ENCODE measurements around the gene ADAMTS10.
A peak's percentile ranks its signal among the peaks of the same experiment; 100 is the strongest.

Gene ADAMTS10

GRCh38 chr19:8584965-8585893, 25.3 kb downstream of the ADAMTS10 start:
- H3K9me3 ChIP-seq = no peaks in the 10 kb centered on the region
- no peaks in the 10 kb centered on the region for H3K27me3 ChIP-seq
- H3K36me3 ChIP-seq = no peaks in the 10 kb centered on the region
- H3K4me3 ChIP-seq (ENCODE audit: low read depth, low read length) = no peak overlapping the region
- no peaks in the 10 kb centered on the region for H3K4me1 ChIP-seq
- DNase-seq = no peak
- TF ChIP-seq, protein P1, sequence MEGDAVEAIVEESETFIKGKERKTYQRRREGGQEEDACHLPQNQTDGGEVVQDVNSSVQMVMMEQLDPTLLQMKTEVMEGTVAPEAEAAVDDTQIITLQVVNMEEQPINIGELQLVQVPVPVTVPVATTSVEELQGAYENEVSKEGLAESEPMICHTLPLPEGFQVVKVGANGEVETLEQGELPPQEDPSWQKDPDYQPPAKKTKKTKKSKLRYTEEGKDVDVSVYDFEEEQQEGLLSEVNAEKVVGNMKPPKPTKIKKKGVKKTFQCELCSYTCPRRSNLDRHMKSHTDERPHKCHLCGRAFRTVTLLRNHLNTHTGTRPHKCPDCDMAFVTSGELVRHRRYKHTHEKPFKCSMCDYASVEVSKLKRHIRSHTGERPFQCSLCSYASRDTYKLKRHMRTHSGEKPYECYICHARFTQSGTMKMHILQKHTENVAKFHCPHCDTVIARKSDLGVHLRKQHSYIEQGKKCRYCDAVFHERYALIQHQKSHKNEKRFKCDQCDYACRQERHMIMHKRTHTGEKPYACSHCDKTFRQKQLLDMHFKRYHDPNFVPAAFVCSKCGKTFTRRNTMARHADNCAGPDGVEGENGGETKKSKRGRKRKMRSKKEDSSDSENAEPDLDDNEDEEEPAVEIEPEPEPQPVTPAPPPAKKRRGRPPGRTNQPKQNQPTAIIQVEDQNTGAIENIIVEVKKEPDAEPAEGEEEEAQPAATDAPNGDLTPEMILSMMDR (IDR thresholded peaks at IDR 0.05; ENCODE audit: low read depth, low read length) = no peak

DNA sequence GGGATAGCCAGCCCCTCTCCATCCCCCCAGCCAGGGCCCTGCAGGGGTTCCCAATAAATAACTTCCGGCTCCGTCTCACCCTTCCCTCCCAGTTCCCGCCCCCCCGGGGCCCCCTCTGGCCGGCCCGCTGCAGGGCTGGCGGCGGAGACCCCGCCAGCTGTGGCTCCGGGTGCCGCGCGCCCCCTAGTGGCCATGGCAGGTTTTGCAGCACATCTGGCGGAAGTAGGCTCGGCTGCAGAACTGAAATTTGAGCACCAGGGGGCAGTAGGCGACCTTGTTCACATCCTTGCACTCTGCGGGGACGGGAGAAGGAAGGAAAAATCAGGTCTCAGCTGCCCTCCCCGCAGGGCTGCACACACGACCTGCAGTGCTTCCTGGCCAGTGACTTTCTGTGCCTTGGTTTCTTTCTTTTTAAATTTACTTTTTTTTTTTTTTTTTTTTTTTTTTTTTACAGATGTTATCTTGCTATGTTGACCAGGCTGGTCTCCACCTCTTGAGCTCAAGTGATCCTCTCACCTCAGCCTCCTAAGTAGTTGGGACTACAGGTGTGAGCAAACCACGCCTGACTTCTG, 29.7 kb downstream of the ADAMTS10 start:
- Histone ChIP-seq H3K9me3 (no peaks in the 10 kb centered on the region), H3K27me3 (peaks cover 11% of the 10 kb centered on the region), H3K4me1 (no peaks in the 10 kb centered on the region), H3K4me3 (ENCODE audit: low read depth, low read length) (no peak overlapping the region), H3K36me3 (no peaks in the 10 kb centered on the region)
- TF ChIP-seq, protein P1 (IDR thresholded peaks at IDR 0.05; ENCODE audit: low read depth, low read length) = peak; percentile 98
- DNase-seq = peak; percentile 84

GRCh38 chr19:8578642-8579265, 31.8 kb downstream of the ADAMTS10 start:
- Histone ChIP-seq H3K36me3 (no peaks in the 10 kb centered on the region), H3K4me1 (no peaks in the 10 kb centered on the region), H3K9me3 (no peaks in the 10 kb centered on the region), H3K4me3 (ENCODE audit: low read depth, low read length) (no peak overlapping the region), H3K27me3 (peaks cover 18% of the 10 kb centered on the region)
- DNase-seq = peak; percentile 73
- TF ChIP-seq, protein P1 (IDR thresholded peaks at IDR 0.05; ENCODE audit: low read depth, low read length) = peak; percentile 91

- Histone ChIP-seq H3K9me3 (no peaks in the 10 kb centered on the region), H3K4me1 (no peaks in the 10 kb centered on the region), H3K27me3 (peaks cover 18% of the 10 kb centered on the region), H3K36me3 (no peaks in the 10 kb centered on the region), H3K4me3 (ENCODE audit: low read depth, low read length) (no peak overlapping the region)
- TF ChIP-seq, protein P1 (IDR thresholded peaks at IDR 0.05; ENCODE audit: low read depth, low read length) = no peak
- DNase-seq = no peak
Measured at GRCh38 chr19:8577741-8578140, 32.8 kb downstream of the ADAMTS10 start.

GRCh38 chr19:8577247-8577646, 33.3 kb downstream of the ADAMTS10 start, which contains the start of gene MYO1F:
MYO1F (minus strand) TSS chr19:8577442; CDS start chr19:8577309, 133 bp downstream.
- Histone ChIP-seq H3K4me1 (no peaks in the 10 kb centered on the region), H3K27me3 (peaks cover 18% of the 10 kb centered on the region), H3K9me3 (no peaks in the 10 kb centered on the region), H3K4me3 (ENCODE audit: low read depth, low read length) (no peak within 1 kb of the TSS), H3K36me3 (no peaks in the 10 kb centered on the region)
- TF ChIP-seq, protein P1 (IDR thresholded peaks at IDR 0.05; ENCODE audit: low read depth, low read length) = no peak
- DNase-seq = no peak

All from BE2C (cell line).